ENCODE results near the gene FAM241A. TPM values are rescaled to one million over a fixed set of nuclear protein-coding genes. Genes with fewer than 3 reads are reported as not detected.

Gene FAM241A
- total RNA-seq, 1 donor from 2014 or later = 0.19 TPM

GRCh38 chr4:112128452-112128851, 16.8 kb upstream of the FAM241A start:
- H3K36me3 Mint-ChIP-seq (ENCODE audit: unreplicated experiment) = no peaks in the 10 kb centered on the region
- no peak overlapping the region for H3K4me3 Mint-ChIP-seq (ENCODE audit: unreplicated experiment)
- no peaks in the 10 kb centered on the region for H3K9me3 Mint-ChIP-seq (ENCODE audit: unreplicated experiment)
- H3K4me1 Mint-ChIP-seq (ENCODE audit: unreplicated experiment) = peaks cover 9% of the 10 kb centered on the region
- DNase-seq (ENCODE audit: extremely low spot score, unreplicated experiment) = no peak
- H3K27me3 Mint-ChIP-seq (ENCODE audit: unreplicated experiment) = peaks cover 12% of the 10 kb centered on the region
- TF ChIP-seq CTCF (IDR thresholded peaks at IDR 0.05) = no peak
- no peak overlapping the region for H3K27ac Mint-ChIP-seq (ENCODE audit: unreplicated experiment)

- Mint-ChIP-seq H3K27ac (ENCODE audit: unreplicated experiment) (no peak overlapping the region), H3K4me1 (ENCODE audit: unreplicated experiment) (peaks cover 9% of the 10 kb centered on the region), H3K27me3 (ENCODE audit: unreplicated experiment) (peaks cover 21% of the 10 kb centered on the region), H3K36me3 (ENCODE audit: unreplicated experiment) (no peaks in the 10 kb centered on the region), H3K4me3 (ENCODE audit: unreplicated experiment) (no peak overlapping the region), H3K9me3 (ENCODE audit: unreplicated experiment) (no peaks in the 10 kb centered on the region)
- DNase-seq (ENCODE audit: extremely low spot score, unreplicated experiment) = no peak
- no peak for TF ChIP-seq CTCF (IDR thresholded peaks at IDR 0.05)
Measured at GRCh38 chr4:112130906-112131305, 14.3 kb upstream of the FAM241A start.

- no peak for TF ChIP-seq CTCF (IDR thresholded peaks at IDR 0.05)
- Mint-ChIP-seq H3K27me3 (ENCODE audit: unreplicated experiment) (peaks cover 15% of the 10 kb centered on the region), H3K9me3 (ENCODE audit: unreplicated experiment) (no peaks in the 10 kb centered on the region), H3K4me3 (ENCODE audit: unreplicated experiment) (no peak overlapping the region), H3K27ac (ENCODE audit: unreplicated experiment) (no peak overlapping the region), H3K4me1 (ENCODE audit: unreplicated experiment) (peaks cover 3% of the 10 kb centered on the region), H3K36me3 (ENCODE audit: unreplicated experiment) (no peaks in the 10 kb centered on the region)
- no peak for DNase-seq (ENCODE audit: extremely low spot score, unreplicated experiment)
Measured at GRCh38 chr4:112136551-112136950, 8.7 kb upstream of the FAM241A start.

- Mint-ChIP-seq H3K27ac (ENCODE audit: unreplicated experiment) (no peak overlapping the region), H3K36me3 (ENCODE audit: unreplicated experiment) (no peaks in the 10 kb centered on the region), H3K27me3 (ENCODE audit: unreplicated experiment) (peaks cover 12% of the 10 kb centered on the region), H3K9me3 (ENCODE audit: unreplicated experiment) (no peaks in the 10 kb centered on the region), H3K4me3 (ENCODE audit: unreplicated experiment) (no peak overlapping the region), H3K4me1 (ENCODE audit: unreplicated experiment) (peaks cover 5% of the 10 kb centered on the region)
- TF ChIP-seq CTCF (IDR thresholded peaks at IDR 0.05) = no peak
- DNase-seq (ENCODE audit: extremely low spot score, unreplicated experiment) = no peak
Measured at GRCh38 chr4:112138538-112138937, 6.7 kb upstream of the FAM241A start.

- Mint-ChIP-seq H3K4me3 (ENCODE audit: unreplicated experiment) (no peak overlapping the region), H3K27me3 (ENCODE audit: unreplicated experiment) (peaks cover 9% of the 10 kb centered on the region), H3K27ac (ENCODE audit: unreplicated experiment) (no peak overlapping the region), H3K4me1 (ENCODE audit: unreplicated experiment) (peaks cover 7% of the 10 kb centered on the region), H3K9me3 (ENCODE audit: unreplicated experiment) (no peaks in the 10 kb centered on the region), H3K36me3 (ENCODE audit: unreplicated experiment) (no peaks in the 10 kb centered on the region)
- no peak for DNase-seq (ENCODE audit: extremely low spot score, unreplicated experiment)
- no peak for TF ChIP-seq CTCF (IDR thresholded peaks at IDR 0.05)
Measured at GRCh38 chr4:112140536-112140935, 4.7 kb upstream of the FAM241A start.

All from osteocyte (in vitro differentiated cells).